GM13977 (cell line): ENCODE data around the gene HHAT.

Experiments
- DNase-seq: peaks from one replicate; pipeline ENCODE4 v3.0.0; 2012; ENCODE audit warnings: low spot score
- CTCF ChIP-seq: IDR thresholded peaks from 2 replicates; pipeline ENCODE4 v1.5.1; 2012; ENCODE audit warnings: mild to moderate bottlenecking, control low read depth; ENCODE audit not compliant: insufficient read depth; ENCODE audit errors: extremely low read depth, missing control alignments
- in situ Hi-C: fragments of 300-500 bp; cut with MboI; formaldehyde crosslinking; loops from one replicate; pipeline ENCODE4 v1.12.0; 2022; ENCODE audit warnings: low sequenced_read_pairs, low pct_unique_long_range_greater_than_20kb, mixed read lengths, inconsistent platforms; ENCODE audit not compliant: unreplicated experiment

The HHAT gene

GRCh38 chr1:210384625-210385024 is 55.9 kb downstream of the HHAT start:
- in situ Hi-C loops = no loop called here
- no peak for DNase-seq
- TF ChIP-seq CTCF = no peak

- no peak for TF ChIP-seq CTCF
- DNase-seq = no peak
- in situ Hi-C loops = no loop called here
These were observed 56.5 kb downstream of the HHAT start for GRCh38 chr1:210385228-210385627.

- in situ Hi-C loops = no loop called here
- TF ChIP-seq CTCF = no peak
- DNase-seq = no peak
These were observed 65.6 kb downstream of the HHAT start for GRCh38 chr1:210394281-210394821.

GRCh38 chr1:210396541-210396940 is 67.8 kb downstream of the HHAT start:
- no peak for TF ChIP-seq CTCF
- in situ Hi-C loops = no loop called here
- no peak for DNase-seq

GRCh38 chr1:210397252-210397651 is 68.5 kb downstream of the HHAT start:
- DNase-seq = no peak
- TF ChIP-seq CTCF = no peak
- in situ Hi-C loops = no loop called here

GRCh38 chr1:210397681-210398080 is 69.0 kb downstream of the HHAT start:
- in situ Hi-C loops = no loop called here
- TF ChIP-seq CTCF = no peak
- DNase-seq = no peak

- no peak for DNase-seq
- in situ Hi-C loops = no loop called here
- no peak for TF ChIP-seq CTCF
These were observed 69.8 kb downstream of the HHAT start for GRCh38 chr1:210398466-210398865.
